Aorta (tissue), 5 donors: ENCODE measurements around the gene C11orf54. TPM values are rescaled to one million over a fixed set of nuclear protein-coding genes. Genes with fewer than 3 reads are reported as not detected.
"Not testable (repeated sequence)": the region's sequence is repeated elsewhere in the genome, so short reads cannot be mapped to it uniquely, and the experiment has no call there.

ENCODE experiments used
- ATAC-seq: fragments of 200-7000 bp; cut with Tn5 transposase; one replicate; pipeline ENCODE4 v1.9.1; 2022; ENCODE audit warnings: moderate library complexity; ENCODE audit not compliant: low FRiP score
- DNase-seq, 2 donors: peaks; one replicate each; pipeline ENCODE4 v3.0.0-alpha.2; 2020
- H3K27ac ChIP-seq, 2 donors: one replicate each; pipeline ENCODE4 v1.5.1; 2013; ENCODE audit warnings: low read length in 2 of 2, mild to moderate bottlenecking in 2 of 2, moderate library complexity in 2 of 2, control low read depth in 1 of 2, inconsistent platforms in 1 of 2, low read depth in 1 of 2
- H3K27me3 ChIP-seq, 2 donors: one replicate each; pipeline ENCODE4 v1.6.1; 2013; ENCODE audit warnings: control low read depth in 1 of 2, low read length in 1 of 2, mild to moderate bottlenecking in 1 of 2, moderate library complexity in 1 of 2; ENCODE audit not compliant: insufficient read depth in 2 of 2, control insufficient read depth in 1 of 2
- H3K36me3 ChIP-seq, 2 donors: one replicate each; pipeline ENCODE4 v1.6.1; 2013; ENCODE audit warnings: control low read depth in 1 of 2, low read length in 1 of 2, mild to moderate bottlenecking in 1 of 2; ENCODE audit not compliant: insufficient read depth in 2 of 2, control insufficient read depth in 1 of 2
- H3K4me1 ChIP-seq, 2 donors: one replicate each; pipeline ENCODE4 v1.6.1; 2013; ENCODE audit warnings: low read length in 2 of 2, control low read depth in 1 of 2, mild to moderate bottlenecking in 1 of 2, moderate library complexity in 1 of 2; ENCODE audit not compliant: insufficient read depth in 2 of 2, control insufficient read depth in 1 of 2
- H3K4me3 ChIP-seq, 2 donors: one replicate each; pipeline ENCODE4 v1.5.1; 2013; ENCODE audit warnings: low read length in 2 of 2, control low read depth in 1 of 2, mild to moderate bottlenecking in 1 of 2
- H3K9me3 ChIP-seq: one replicate; pipeline ENCODE4 v1.6.1; 2013; ENCODE audit warnings: mild to moderate bottlenecking, low read length; ENCODE audit not compliant: control insufficient read depth
- WGBS, 2 donors: extraction: QIAGEN DNeasy Blood & Tissue Kit; methylation state at CpG; one replicate each; pipeline ENCODE4 v1.1.7; 2013; 5-methylcytosine and 5-hydroxymethylcytosine counted together
- intact Hi-C, 2 donors: fragments of 100-400 bp; cut with DNase I; formaldehyde crosslinking; loops; one replicate each; pipeline versions ENCODE4 v1.14.2 to v1.15.0; 2022
- polyA plus RNA-seq, 2 donors: library from polyadenylated mRNA; stranded (reverse); fragments of 200-250 nt; gene quantifications; one replicate each; pipeline ENCODE4 v1.2.3, GENCODE V29; 2013
- total RNA-seq, 2 donors: library from RNA; stranded (reverse); fragmentation: NEBNext Ultra II Directional; extraction: Animal tissue kit (Norgen Biotek cat#: 25700); gene quantifications; one replicate each; pipeline ENCODE4 v1.2.1, GENCODE V29; 2021
- donor health status: healthy with polysubstance abuse.
- donor health status: Bipolar disorder and iron deficiency.
- donor health status: DM: no; HTN: no; CAD: no.
- donor health status: DM: no; HTN: no; CAD: no.
- donor health status: DM: yes; HTN: yes; CAD: no.

Gene C11orf54
- total and polyA plus RNA-seq, 4 donors, result 23.1 to 31.2 (median 28.8) TPM

DNA sequence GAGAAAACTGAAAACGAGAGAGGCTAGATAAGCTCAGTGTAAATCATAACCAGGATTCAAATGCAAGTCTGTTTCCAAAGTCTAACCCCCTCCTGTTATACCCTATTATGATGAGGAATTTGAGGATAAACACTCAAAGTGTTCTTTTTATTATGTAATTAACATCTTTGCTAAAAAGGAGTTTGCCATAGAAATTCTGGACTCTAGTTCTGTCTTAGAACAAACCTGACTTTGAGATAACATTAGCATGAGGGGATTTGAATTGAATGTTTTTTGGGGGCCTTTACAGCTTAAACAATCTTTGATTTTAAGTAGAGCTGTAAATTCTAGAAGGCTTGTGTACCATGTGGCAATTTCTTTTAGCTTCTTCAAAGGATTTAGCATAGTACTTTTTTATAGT lies 9.5 kb downstream of the C11orf54 start:
- intact Hi-C loops, result no loop called here
- no peak overlapping the region for H3K4me3 ChIP-seq
- no peaks in the 10 kb centered on the region for H3K36me3 ChIP-seq
- no peaks in the 10 kb centered on the region for H3K9me3 ChIP-seq
- no peaks in the 10 kb centered on the region for H3K4me1 ChIP-seq
- no peaks in the 10 kb centered on the region for H3K27me3 ChIP-seq
- H3K27ac ChIP-seq, result no peak overlapping the region
- no peak for ATAC-seq
- DNase-seq, result no peak
- 72 to 75% methylated on average over 1 of the region's 1 CpG for WGBS, 2 donors

DNA sequence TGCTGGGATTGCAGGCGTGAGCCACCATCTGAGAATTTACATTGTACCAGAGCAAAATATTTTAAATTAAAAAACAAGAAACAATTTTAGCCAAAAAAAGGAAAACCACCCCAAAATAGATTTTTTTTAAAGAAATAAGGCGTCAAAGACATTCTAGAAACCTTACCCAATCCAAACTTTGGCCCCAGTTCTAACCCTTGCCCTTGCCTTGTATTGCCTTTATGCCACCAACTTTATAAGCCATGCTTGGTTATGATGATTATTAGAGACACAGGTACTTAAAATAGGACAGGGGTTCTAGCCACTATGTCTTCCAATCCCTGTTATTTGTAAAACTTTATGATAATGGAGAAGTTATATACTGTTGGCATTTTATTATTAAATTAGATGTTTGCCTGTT lies 11.8 kb downstream of the C11orf54 start:
- Histone ChIP-seq H3K4me3 (no peak overlapping the region), H3K4me1 (no peaks in the 10 kb centered on the region), H3K27me3 (no peaks in the 10 kb centered on the region), H3K27ac (no peak overlapping the region), H3K9me3 (no peaks in the 10 kb centered on the region), H3K36me3 (peaks cover 0 to 5% of the 10 kb centered on the region in 2 donors)
- ATAC-seq, result no peak
- WGBS, 2 donors, result 97% methylated on average over 2 of the region's 2 CpGs
- intact Hi-C loops, result no loop called here
- DNase-seq, result no peak

DNA sequence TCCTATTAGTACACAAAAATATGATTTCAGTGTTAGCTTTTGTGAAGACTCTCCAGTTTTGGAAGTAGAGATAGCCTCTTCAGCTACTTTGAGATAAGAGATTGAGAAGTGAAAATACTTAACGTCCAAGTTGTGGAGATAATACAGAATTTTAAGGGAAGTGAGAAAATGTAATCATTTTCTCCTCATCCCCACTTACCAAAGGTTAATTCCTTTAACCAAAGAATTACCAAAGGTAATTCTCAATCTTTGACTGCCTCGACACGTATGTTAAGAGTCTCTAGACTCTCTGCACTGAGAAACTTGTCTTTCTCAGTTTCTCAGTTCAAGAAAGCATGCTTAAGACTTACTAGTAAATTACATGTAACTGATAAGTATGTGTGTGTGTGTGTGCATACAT lies 15.3 kb downstream of the C11orf54 start:
- ATAC-seq, result no peak
- DNase-seq, result no peak
- intact Hi-C loops, result no loop called here
- Histone ChIP-seq H3K27ac (no peak overlapping the region), H3K36me3 (peaks cover 4 to 5% of the 10 kb centered on the region in 2 donors), H3K4me1 (no peaks in the 10 kb centered on the region), H3K9me3 (no peaks in the 10 kb centered on the region), H3K4me3 (no peak overlapping the region), H3K27me3 (no peaks in the 10 kb centered on the region)
- 75 to 76% methylated on average over 3 of the region's 3 CpGs for WGBS, 2 donors

DNA sequence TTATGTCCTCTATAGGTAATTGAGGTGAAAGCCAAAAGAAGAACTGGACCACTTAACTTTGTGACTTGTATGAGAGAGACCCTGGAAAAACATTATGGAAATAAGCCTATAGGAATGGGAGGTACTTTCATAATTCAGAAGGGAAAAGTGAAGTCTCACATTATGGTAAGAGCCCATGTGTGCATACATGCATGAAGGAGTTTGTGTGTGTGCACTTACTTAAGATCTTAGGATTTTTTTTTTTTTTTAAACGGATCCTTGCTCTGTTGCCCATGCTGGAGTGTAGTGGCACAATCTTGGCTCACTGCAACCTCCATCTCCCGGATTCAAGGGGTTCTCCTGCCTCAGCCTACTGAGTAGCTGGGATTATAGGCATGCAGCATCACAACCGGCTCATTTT lies 15.8 kb downstream of the C11orf54 start:
- DNase-seq (no peak), ATAC-seq (no peak)
- WGBS, 2 donors, result 86% methylated on average over 3 of the region's 3 CpGs
- Histone ChIP-seq H3K27me3 (no peaks in the 10 kb centered on the region), H3K4me1 (no peaks in the 10 kb centered on the region), H3K9me3 (no peaks in the 10 kb centered on the region), H3K27ac (no peak overlapping the region), H3K4me3 (no peak overlapping the region), H3K36me3 (peaks cover 5% of the 10 kb centered on the region in 2 donors)
- intact Hi-C loops, result no loop called here

DNA sequence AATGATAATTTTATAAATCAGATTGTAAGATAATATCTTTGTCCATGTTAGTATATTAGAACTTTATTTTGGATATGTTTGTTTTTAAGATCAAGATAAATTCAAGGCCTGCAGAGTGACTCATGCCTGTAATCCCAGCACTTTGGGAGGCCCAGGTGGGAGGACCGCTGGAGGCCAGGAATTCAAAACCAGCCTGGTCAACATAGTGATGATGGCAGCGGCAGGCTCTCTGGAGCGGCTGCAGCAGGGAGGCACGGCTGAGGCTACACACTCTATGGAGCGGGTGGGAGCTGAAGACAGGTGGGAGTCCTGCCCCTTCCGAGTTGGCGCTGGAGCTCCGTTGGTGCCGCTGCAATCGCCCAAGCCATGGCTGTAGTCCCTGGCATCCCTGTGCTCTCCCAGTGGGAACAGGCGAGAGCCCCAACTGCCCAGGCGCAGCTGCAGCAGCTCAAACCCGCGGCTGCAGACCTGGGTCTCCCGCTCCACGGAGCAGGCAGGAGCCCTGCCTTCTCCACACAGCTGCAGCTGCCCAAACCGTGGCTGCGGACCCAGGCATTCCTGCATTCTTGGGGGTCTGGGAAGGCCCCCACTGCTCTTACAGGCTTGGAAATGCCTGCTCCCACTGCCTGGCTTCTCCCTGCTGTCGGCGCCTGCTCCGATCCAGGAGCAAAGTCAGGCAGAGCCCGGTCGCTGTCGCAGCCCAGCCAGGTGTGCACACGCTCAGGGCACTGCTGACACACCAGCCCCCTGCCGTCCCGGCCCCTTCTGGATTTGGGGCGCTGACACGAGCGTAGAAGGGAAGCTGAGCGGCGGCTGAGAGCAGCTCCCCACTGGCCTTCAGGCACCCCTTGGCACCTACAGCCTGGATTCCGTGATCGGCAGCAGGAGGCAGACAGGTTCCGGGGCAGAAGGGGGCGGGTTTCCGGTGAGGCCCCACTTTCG lies 16.7 kb downstream of the C11orf54 start:
- 96 to 97% methylated on average over 38 of the region's 38 CpGs for WGBS, 2 donors
- Histone ChIP-seq H3K27ac (no peak overlapping the region), H3K27me3 (no peaks in the 10 kb centered on the region), H3K36me3 (peaks cover 5 to 6% of the 10 kb centered on the region in 2 donors), H3K4me1 (no peaks in the 10 kb centered on the region), H3K4me3 (no peak overlapping the region), H3K9me3 (no peaks in the 10 kb centered on the region)
- intact Hi-C loops, result no loop called here
- ATAC-seq, result peak; percentile 19
- no peak for DNase-seq

DNA sequence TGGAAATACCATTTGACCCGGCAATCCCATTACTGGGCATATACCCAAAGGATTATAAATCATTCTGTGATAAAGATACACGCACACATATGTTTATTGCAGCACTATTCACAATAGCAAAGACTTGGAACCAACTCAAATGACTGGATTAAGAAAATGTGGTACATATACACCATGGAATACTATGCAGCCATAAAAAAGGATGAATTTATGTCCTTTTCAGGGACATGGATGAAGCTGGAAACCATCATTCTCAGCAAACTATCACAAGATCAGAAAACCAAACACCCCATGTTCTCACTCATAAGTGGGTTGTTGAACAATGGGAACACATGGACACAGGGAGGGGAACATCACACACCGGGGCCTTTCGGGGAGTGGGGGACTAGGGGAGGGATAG lies 17.7 kb downstream of the C11orf54 start:
- H3K36me3 ChIP-seq, H3K9me3 ChIP-seq: not testable (repeated sequence)
- WGBS, 2 donors, result 85 to 86% methylated on average over 4 of the region's 4 CpGs

DNA sequence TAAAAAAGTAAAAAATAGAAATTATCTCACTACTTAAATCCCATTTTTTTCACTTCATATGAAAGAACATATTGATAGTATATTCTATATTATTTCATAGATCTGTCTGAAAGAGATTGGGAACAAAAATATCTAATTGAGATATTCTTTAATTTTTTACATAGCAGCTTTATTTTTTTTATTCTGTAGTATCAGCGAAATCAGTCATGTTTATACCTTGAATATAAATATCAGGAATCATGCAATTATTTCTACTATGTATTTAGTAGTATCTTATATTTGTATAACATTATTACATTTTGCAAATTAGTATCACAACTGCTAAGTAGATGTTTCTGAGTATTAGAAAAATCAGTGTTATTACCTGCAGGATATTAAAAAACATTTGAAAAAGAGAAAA lies 20.4 kb downstream of the C11orf54 start:
- no peak overlapping the region for H3K4me3 ChIP-seq
- no peaks in the 10 kb centered on the region for H3K27me3 ChIP-seq
- H3K36me3 ChIP-seq, result peaks cover 5 to 6% of the 10 kb centered on the region in 2 donors
- no peaks in the 10 kb centered on the region for H3K4me1 ChIP-seq
- H3K27ac ChIP-seq, result no peak overlapping the region
- no peak for DNase-seq
- no peak for ATAC-seq
- intact Hi-C loops, result no loop called here
- WGBS, 2 donors, result 96 to 98% methylated on average over 1 of the region's 1 CpG
- no peaks in the 10 kb centered on the region for H3K9me3 ChIP-seq

More for the DNA sequence above, 17.7 kb downstream of the C11orf54 start:
- H3K27ac ChIP-seq, H3K27me3 ChIP-seq, intact Hi-C loops, H3K4me3 ChIP-seq, ATAC-seq, DNase-seq, H3K4me1 ChIP-seq: not testable (repeated sequence)

DNA sequence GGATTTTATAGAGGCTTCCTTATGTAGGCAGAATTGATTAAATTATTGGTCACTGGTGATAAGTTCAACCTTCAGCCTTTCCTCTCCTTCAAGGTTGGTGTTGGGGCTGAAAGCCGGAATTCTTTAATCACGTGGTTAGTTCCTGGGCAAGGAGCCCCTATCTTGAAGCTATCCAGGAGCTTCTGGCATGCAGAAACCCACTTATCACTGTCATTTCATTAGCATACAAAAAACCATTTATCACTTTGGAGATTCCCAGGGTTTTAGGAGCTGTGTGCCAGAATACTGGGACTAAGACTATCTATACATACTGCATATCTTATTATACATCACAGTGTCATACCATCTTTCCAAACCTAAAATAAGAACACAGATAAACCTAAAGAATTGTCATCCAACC lies 24.1 kb downstream of the C11orf54 start:
- DNase-seq (no peak), ATAC-seq (no peak)
- intact Hi-C loops, result no loop called here
- H3K4me1 ChIP-seq, result no peaks in the 10 kb centered on the region
- H3K4me3 ChIP-seq, result no peak overlapping the region
- H3K27me3 ChIP-seq, result no peaks in the 10 kb centered on the region
- no peaks in the 10 kb centered on the region for H3K9me3 ChIP-seq
- H3K36me3 ChIP-seq, result peaks cover 0 to 1% of the 10 kb centered on the region in 2 donors
- 36 to 43% methylated on average over 2 of the region's 2 CpGs for WGBS, 2 donors
- H3K27ac ChIP-seq, result no peak overlapping the region

DNA sequence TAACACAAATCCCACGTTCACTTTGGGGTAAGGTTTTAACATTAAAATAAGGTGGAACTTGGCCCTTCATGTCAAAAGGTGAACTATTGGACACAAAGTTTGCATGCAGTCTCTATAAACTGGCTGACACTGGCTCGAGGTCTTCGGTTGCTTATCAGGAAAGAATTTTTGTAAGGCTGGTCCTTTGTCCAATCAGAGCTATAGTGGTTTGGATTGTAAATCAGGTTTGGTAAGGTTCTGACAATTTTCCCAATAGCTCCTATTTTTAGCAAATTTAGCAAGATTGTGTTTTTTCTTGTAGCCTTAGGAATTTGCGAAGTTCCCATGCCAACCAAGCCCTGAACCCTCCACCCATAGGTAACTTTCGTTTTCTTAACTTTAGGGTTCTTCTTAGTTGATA lies 25.0 kb downstream of the C11orf54 start:
- no peak overlapping the region for H3K4me3 ChIP-seq
- DNase-seq, result no peak
- H3K9me3 ChIP-seq, result no peaks in the 10 kb centered on the region
- intact Hi-C loops, result no loop called here
- peaks cover 0 to 1% of the 10 kb centered on the region in 2 donors for H3K36me3 ChIP-seq
- H3K27ac ChIP-seq, result no peak overlapping the region
- H3K4me1 ChIP-seq, result no peaks in the 10 kb centered on the region
- WGBS, 2 donors, result 37 to 44% methylated on average over 5 of the region's 5 CpGs
- H3K27me3 ChIP-seq, result no peaks in the 10 kb centered on the region
- ATAC-seq, result no peak
